Measurements from ENCODE around the gene TAF5.
A peak's percentile ranks its signal among the peaks of the same experiment; 100 is the strongest.
"Not testable (repeated sequence)": the region's sequence is repeated elsewhere in the genome, so short reads cannot be mapped to it uniquely, and the experiment has no call there.

The TAF5 gene

DNA sequence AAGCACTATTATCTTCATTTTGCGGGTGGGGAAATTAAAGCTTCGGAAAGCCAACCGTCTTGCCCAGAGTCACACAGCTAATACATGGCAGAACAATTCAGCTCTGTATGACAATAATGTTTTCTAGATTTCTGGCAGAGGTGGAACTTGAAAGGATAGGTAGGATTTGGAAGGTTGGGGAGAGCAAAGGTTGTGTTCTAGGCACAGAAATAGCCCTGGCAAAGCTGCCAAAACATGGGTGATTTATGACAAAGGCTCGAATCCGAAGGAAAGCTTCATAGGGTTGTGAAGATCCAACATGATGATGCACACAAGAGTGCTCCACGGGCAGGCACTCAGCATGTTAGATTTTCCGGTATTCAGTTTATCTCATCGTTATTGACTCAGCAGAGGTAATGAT lies 47.8 kb downstream of the TAF5 start:
- Histone ChIP-seq H3K9ac (ENCODE audit: insufficient read length, low read depth) (no peak overlapping the region), H3K4me1 (ENCODE audit: insufficient read depth, insufficient read length) (no peaks in the 10 kb centered on the region), H3K27me3 (ENCODE audit: insufficient read depth, insufficient read length) (no peaks in the 10 kb centered on the region), H3K36me3 (ENCODE audit: insufficient read depth, insufficient read length, low read length) (peaks cover 90% of the 10 kb centered on the region), H3K9me3 (ENCODE audit: insufficient read depth, low read length) (no peaks in the 10 kb centered on the region), H3K4me3 (ENCODE audit: insufficient read length, low read depth) (no peak overlapping the region)
- TF ChIP-seq YY1 (IDR thresholded peaks at IDR 0.05; ENCODE audit: insufficient read depth, insufficient read length) (no peak), ZNF274 (IDR thresholded peaks at IDR 0.05; ENCODE audit: low read depth, low read length) (no peak), SUZ12 (IDR thresholded peaks at IDR 0.05; ENCODE audit: extremely low read depth, insufficient read depth, insufficient read length) (no peak)
- DNase-seq (ENCODE audit: low read depth, low spot score) = no peak

DNA sequence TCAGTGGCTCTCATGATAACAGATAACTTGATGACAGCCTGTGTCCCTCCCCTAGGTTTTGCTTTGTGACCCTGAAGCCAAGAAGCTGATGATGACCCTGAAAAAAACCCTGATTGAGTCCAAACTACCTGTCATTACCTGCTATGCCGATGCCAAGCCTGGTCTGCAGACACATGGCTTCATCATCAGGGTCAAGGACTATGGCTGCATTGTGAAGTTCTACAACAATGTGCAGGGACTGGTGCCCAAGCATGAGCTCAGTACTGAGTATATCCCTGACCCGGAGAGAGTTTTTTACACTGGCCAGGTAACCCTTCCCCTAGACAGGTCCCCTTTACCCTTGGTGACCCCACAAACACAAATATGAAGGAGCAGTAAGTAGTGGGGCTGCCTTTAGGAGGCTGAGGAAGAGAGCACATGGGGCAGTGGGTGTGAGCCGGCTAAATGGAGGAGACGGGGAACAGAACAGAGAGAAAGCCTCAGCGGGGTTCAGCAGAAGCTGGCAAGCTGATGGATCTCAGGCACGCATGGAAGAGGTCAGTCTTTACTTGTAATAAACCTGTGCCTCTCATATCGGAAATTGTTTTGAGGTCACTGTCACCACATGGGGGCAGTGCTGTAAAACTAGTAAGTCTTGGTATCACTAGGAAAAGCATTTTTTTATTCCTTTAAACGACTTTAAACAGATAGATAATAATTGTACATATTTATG lies 48.8 kb downstream of the TAF5 start:
- peak; percentile 16 for DNase-seq (ENCODE audit: low read depth, low spot score)
- Histone ChIP-seq H3K36me3 (ENCODE audit: insufficient read depth, insufficient read length, low read length) (peaks cover 93% of the 10 kb centered on the region), H3K9ac (ENCODE audit: insufficient read length, low read depth) (no peak overlapping the region), H3K27me3 (ENCODE audit: insufficient read depth, insufficient read length) (no peaks in the 10 kb centered on the region), H3K9me3 (ENCODE audit: insufficient read depth, low read length) (no peaks in the 10 kb centered on the region), H3K4me1 (ENCODE audit: insufficient read depth, insufficient read length) (no peaks in the 10 kb centered on the region), H3K4me3 (ENCODE audit: insufficient read length, low read depth) (no peak overlapping the region)
- TF ChIP-seq YY1 (IDR thresholded peaks at IDR 0.05; ENCODE audit: insufficient read depth, insufficient read length) (no peak), ZNF274 (IDR thresholded peaks at IDR 0.05; ENCODE audit: low read depth, low read length) (no peak), SUZ12 (IDR thresholded peaks at IDR 0.05; ENCODE audit: extremely low read depth, insufficient read depth, insufficient read length) (no peak)

DNA sequence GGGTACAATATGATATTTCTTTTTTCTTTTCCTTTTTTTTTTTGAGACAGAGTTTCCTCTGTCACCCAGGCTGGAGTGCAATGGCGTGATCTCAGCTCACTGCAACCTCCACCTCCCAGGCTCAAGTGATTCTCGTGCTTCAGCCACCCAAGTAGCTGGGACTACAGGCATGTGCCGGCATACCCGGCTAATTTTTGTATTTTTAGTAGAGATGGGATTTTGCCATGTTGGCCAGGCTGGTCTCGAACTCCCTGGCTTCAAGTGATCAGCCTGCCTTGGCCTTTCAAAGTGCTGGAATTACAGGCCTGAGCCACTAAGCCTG lies 49.3 kb downstream of the TAF5 start:
- H3K36me3 ChIP-seq (ENCODE audit: insufficient read depth, insufficient read length, low read length) = peaks cover 90% of the 10 kb centered on the region
- H3K9ac ChIP-seq (ENCODE audit: insufficient read length, low read depth); H3K9me3 ChIP-seq (ENCODE audit: insufficient read depth, low read length); DNase-seq (ENCODE audit: low read depth, low spot score); H3K27me3 ChIP-seq (ENCODE audit: insufficient read depth, insufficient read length); H3K4me3 ChIP-seq (ENCODE audit: insufficient read length, low read depth); H3K4me1 ChIP-seq (ENCODE audit: insufficient read depth, insufficient read length): not testable (repeated sequence)

DNA sequence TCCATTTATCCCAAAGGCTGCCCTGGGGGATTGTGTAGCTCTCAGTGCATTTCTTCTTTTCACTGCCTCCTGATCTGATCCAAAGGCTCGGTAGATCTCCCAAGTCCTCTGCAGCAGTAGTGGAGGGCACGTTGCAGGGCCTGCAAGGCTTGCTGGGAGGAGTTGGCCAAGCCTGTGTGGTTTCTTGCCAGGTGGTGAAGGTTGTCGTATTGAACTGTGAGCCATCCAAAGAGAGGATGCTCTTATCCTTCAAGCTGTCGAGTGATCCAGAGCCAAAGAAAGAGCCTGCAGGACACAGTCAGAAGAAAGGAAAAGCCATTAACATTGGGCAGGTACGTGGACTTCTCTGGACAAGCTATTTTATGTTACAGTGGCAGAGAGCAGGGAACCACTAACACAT lies 49.8 kb downstream of the TAF5 start:
- no peaks in the 10 kb centered on the region for H3K4me1 ChIP-seq (ENCODE audit: insufficient read depth, insufficient read length)
- no peak overlapping the region for H3K9ac ChIP-seq (ENCODE audit: insufficient read length, low read depth)
- peaks cover 92% of the 10 kb centered on the region for H3K36me3 ChIP-seq (ENCODE audit: insufficient read depth, insufficient read length, low read length)
- TF ChIP-seq SUZ12 (IDR thresholded peaks at IDR 0.05; ENCODE audit: extremely low read depth, insufficient read depth, insufficient read length) = no peak
- no peaks in the 10 kb centered on the region for H3K9me3 ChIP-seq (ENCODE audit: insufficient read depth, low read length)
- H3K4me3 ChIP-seq (ENCODE audit: insufficient read length, low read depth) = no peak overlapping the region
- H3K27me3 ChIP-seq (ENCODE audit: insufficient read depth, insufficient read length) = no peaks in the 10 kb centered on the region
- no peak for DNase-seq (ENCODE audit: low read depth, low spot score)

DNA sequence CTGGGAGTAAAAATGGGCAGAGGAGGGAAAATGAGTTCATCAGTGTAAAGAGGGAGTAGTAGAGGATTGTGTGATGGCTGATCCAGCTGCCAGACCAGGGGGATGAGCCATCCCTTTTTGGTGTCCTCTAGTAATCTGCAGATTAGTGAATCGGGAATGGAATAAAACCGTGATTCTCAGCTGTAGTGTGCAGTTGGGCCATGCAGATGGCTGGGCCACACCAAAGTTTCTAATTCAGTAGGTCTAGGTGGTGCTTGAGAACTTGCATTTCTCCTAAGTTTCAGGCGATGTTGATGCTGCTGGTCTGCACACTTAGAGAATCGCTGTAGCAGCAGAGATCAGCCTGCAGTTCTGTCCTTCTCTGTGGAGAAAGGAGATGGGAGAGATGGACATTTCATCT lies 51.3 kb downstream of the TAF5 start:
- H3K9me3 ChIP-seq (ENCODE audit: insufficient read depth, low read length) = no peaks in the 10 kb centered on the region
- H3K4me3 ChIP-seq (ENCODE audit: insufficient read length, low read depth) = no peak overlapping the region
- TF ChIP-seq ZNF274 (IDR thresholded peaks at IDR 0.05; ENCODE audit: low read depth, low read length) = no peak
- TF ChIP-seq SUZ12 (IDR thresholded peaks at IDR 0.05; ENCODE audit: extremely low read depth, insufficient read depth, insufficient read length) = no peak
- no peak for TF ChIP-seq YY1 (IDR thresholded peaks at IDR 0.05; ENCODE audit: insufficient read depth, insufficient read length)
- H3K27me3 ChIP-seq (ENCODE audit: insufficient read depth, insufficient read length) = no peaks in the 10 kb centered on the region
- no peak for DNase-seq (ENCODE audit: low read depth, low spot score)
- H3K4me1 ChIP-seq (ENCODE audit: insufficient read depth, insufficient read length) = no peaks in the 10 kb centered on the region
- peaks cover 92% of the 10 kb centered on the region for H3K36me3 ChIP-seq (ENCODE audit: insufficient read depth, insufficient read length, low read length)
- H3K9ac ChIP-seq (ENCODE audit: insufficient read length, low read depth) = no peak overlapping the region

DNA sequence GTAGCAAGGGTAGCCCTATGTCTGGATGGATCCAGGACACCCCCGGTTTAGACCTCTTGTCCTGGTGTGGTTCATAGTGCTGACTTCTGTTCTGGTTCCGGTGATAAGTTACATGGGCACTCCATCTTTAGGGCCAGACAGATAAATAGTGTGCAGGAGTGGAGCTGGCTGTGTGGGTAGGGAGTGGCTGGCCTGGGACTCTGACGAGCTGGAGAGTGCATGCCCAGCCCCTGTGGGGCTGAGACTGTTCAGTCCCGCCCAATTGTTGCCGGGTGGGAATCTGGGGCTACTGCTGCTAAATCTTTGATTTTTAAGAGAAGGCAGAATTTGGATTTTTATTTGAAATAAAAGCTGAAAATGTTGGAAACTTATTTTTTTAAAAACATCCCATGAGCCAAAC lies 56.0 kb downstream of the TAF5 start:
- no peak for TF ChIP-seq YY1 (IDR thresholded peaks at IDR 0.05; ENCODE audit: insufficient read depth, insufficient read length)
- TF ChIP-seq ZNF274 (IDR thresholded peaks at IDR 0.05; ENCODE audit: low read depth, low read length) = no peak
- no peak for TF ChIP-seq SUZ12 (IDR thresholded peaks at IDR 0.05; ENCODE audit: extremely low read depth, insufficient read depth, insufficient read length)
- no peak overlapping the region for H3K9ac ChIP-seq (ENCODE audit: insufficient read length, low read depth)
- H3K9me3 ChIP-seq (ENCODE audit: insufficient read depth, low read length) = no peaks in the 10 kb centered on the region
- peaks cover 86% of the 10 kb centered on the region for H3K36me3 ChIP-seq (ENCODE audit: insufficient read depth, insufficient read length, low read length)
- no peak overlapping the region for H3K4me3 ChIP-seq (ENCODE audit: insufficient read length, low read depth)
- DNase-seq (ENCODE audit: low read depth, low spot score) = no peak
- H3K27me3 ChIP-seq (ENCODE audit: insufficient read depth, insufficient read length) = no peaks in the 10 kb centered on the region
- H3K4me1 ChIP-seq (ENCODE audit: insufficient read depth, insufficient read length) = no peaks in the 10 kb centered on the region

DNA sequence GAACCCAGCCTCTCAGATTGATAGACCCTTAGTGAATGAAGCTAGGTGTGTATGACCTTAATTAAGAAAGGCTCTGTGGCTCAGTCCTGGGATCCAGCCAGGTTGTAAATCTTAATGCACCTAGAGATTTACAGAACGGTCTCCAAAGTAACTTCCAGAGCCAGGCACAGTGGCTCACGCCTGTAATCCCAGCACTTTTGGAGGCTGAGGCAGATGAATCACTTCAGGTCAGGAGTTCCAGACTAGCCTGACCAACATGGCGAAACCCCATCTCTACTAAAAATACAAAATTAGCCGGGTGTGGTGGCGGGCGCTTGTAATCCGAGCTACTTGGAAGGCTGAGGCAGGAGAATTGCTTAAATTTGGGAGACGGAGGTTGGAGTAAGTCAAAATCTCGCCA lies 60.1 kb downstream of the TAF5 start:
- no peak for DNase-seq (ENCODE audit: low read depth, low spot score)
- H3K9ac ChIP-seq (ENCODE audit: insufficient read length, low read depth) = no peak overlapping the region
- H3K36me3 ChIP-seq (ENCODE audit: insufficient read depth, insufficient read length, low read length) = peaks cover 86% of the 10 kb centered on the region
- no peak overlapping the region for H3K4me3 ChIP-seq (ENCODE audit: insufficient read length, low read depth)
- no peaks in the 10 kb centered on the region for H3K27me3 ChIP-seq (ENCODE audit: insufficient read depth, insufficient read length)
- no peaks in the 10 kb centered on the region for H3K4me1 ChIP-seq (ENCODE audit: insufficient read depth, insufficient read length)
- TF ChIP-seq SUZ12 (IDR thresholded peaks at IDR 0.05; ENCODE audit: extremely low read depth, insufficient read depth, insufficient read length) = no peak
- no peak for TF ChIP-seq YY1 (IDR thresholded peaks at IDR 0.05; ENCODE audit: insufficient read depth, insufficient read length)
- no peak for TF ChIP-seq ZNF274 (IDR thresholded peaks at IDR 0.05; ENCODE audit: low read depth, low read length)
- no peaks in the 10 kb centered on the region for H3K9me3 ChIP-seq (ENCODE audit: insufficient read depth, low read length)

Data from NT2/D1 (cell line).